Measurements from ENCODE around the gene PDIK1L.

- TF ChIP-seq CTCF (IDR thresholded peaks at IDR 0.05): no peak
- TF ChIP-seq EZH2 (IDR thresholded peaks at IDR 0.05): no peak
- no peak for TF ChIP-seq EZH2phosphoT487 (IDR thresholded peaks at IDR 0.05)
These were observed 26.8 kb upstream of the PDIK1L start for GRCh38 chr1:26084844-26085243.
